ENCODE measurements around the gene APOE.

- no peak for TF ChIP-seq PBX3 (IDR thresholded peaks at IDR 0.05)
- TF ChIP-seq RAD21 (conservative IDR thresholded peaks at IDR 0.05 in 1 of 2, IDR thresholded peaks at IDR 0.05 in 1 of 2): no peak
- TF ChIP-seq MAZ (IDR thresholded peaks at IDR 0.05; ENCODE audit: borderline replicate concordance, low read depth, low read length): no peak
These were observed 12.1 kb upstream of the APOE start for GRCh38 chr19:44893332-44894051.
